HEK293 (cell line): ENCODE data around the gene LRRC8D.

Source experiments
- CTCF ChIA-PET: fragments of 350-600 bp; formaldehyde crosslinking; extraction: SDS; loops from one replicate; lab custom pipeline; 2021; ENCODE audit warnings: antibody characterized with exemption; lab: Yijun Ruan, JAX
- POLR2A ChIA-PET: fragments of 300-600 bp; formaldehyde crosslinking; extraction: SDS; loops from one replicate; lab custom pipeline; 2020; ENCODE audit warnings: antibody characterized with exemption, inconsistent platforms; lab: Yijun Ruan, JAX
- H3K27ac ChIP-seq: fragments of 200-500 bp; sonication (Bioruptor generic); 2 replicates; pipeline ENCODE4 v1.5.1; 2014; ENCODE audit warnings: low read depth, low read length, control low read depth, inconsistent platforms; ENCODE audit errors: extremely low read depth
- H3K36me3 ChIP-seq, 2 experiments: fragments of 200-500 bp in 1 of 2; sonication (Bioruptor generic) in 1 of 2; 1 replicate in 1 of 2; 2 replicates in 1 of 2; pipeline ENCODE4 v1.5.1; 2014 to 2017; ENCODE audit warnings: inconsistent platforms in 2 of 2, low read length in 2 of 2; ENCODE audit not compliant: control insufficient read depth in 2 of 2, insufficient read depth in 1 of 2
- H3K4me1 ChIP-seq: fragments of 200-500 bp; sonication (Bioruptor generic); 2 replicates; pipeline ENCODE4 v1.5.1; 2014; ENCODE audit warnings: mild to moderate bottlenecking, low read length, inconsistent platforms; ENCODE audit not compliant: control insufficient read depth, insufficient read depth
- H3K4me3 ChIP-seq: 2 replicates; pipeline ENCODE4 v1.5.1; 2011; ENCODE audit warnings: low read depth, mild to moderate bottlenecking, control low read depth, low read length, moderate library complexity
- H3K9me3 ChIP-seq: fragments of 200-500 bp; sonication (Bioruptor generic); 2 replicates; pipeline ENCODE4 v1.5.1; 2014; ENCODE audit warnings: low read depth, low read length, inconsistent platforms; ENCODE audit not compliant: control insufficient read depth, insufficient read depth
- KLF1 ChIP-seq: fragments of 450-650 bp; formaldehyde crosslinking; IDR thresholded peaks from 2 replicates; pipeline ENCODE4 v1.5.1; 2016; ENCODE audit warnings: missing biosample characterization, missing genetic modification characterization
- SCRT1 ChIP-seq: fragments of 450-650 bp; formaldehyde crosslinking; IDR thresholded peaks from 2 replicates; pipeline ENCODE4 v1.5.1; 2016; ENCODE audit warnings: missing biosample characterization, missing genetic modification characterization, borderline replicate concordance
- SP2 ChIP-seq: fragments of 450-650 bp; formaldehyde crosslinking; IDR thresholded peaks from 2 replicates; pipeline ENCODE4 v1.5.1; 2016; ENCODE audit warnings: missing biosample characterization, missing genetic modification characterization
- ZNF10 ChIP-seq: fragments of 450-650 bp; formaldehyde crosslinking; IDR thresholded peaks from 2 replicates; pipeline ENCODE4 v1.5.1; 2017; ENCODE audit warnings: missing biosample characterization, missing genetic modification characterization
- ZNF155 ChIP-seq: fragments of 450-650 bp; formaldehyde crosslinking; IDR thresholded peaks from 2 replicates; pipeline ENCODE4 v1.5.1; 2016; ENCODE audit warnings: missing biosample characterization, missing genetic modification characterization
- ZNF174 ChIP-seq: fragments of 450-650 bp; formaldehyde crosslinking; IDR thresholded peaks from 2 replicates; pipeline ENCODE4 v1.5.0; 2017; ENCODE audit warnings: missing biosample characterization, mild to moderate bottlenecking, missing genetic modification characterization
- ZNF600 ChIP-seq: fragments of 450-650 bp; formaldehyde crosslinking; IDR thresholded peaks from 2 replicates; pipeline ENCODE4 v1.5.1; 2016; ENCODE audit warnings: missing biosample characterization, missing genetic modification characterization
- ZNF677 ChIP-seq: fragments of 450-650 bp; IDR thresholded peaks from 2 replicates; pipeline ENCODE4 v1.5.0; 2018; ENCODE audit warnings: missing biosample characterization, mild to moderate bottlenecking, missing genetic modification characterization, moderate library complexity
- ZNF785 ChIP-seq: fragments of 450-650 bp; formaldehyde crosslinking; IDR thresholded peaks from 2 replicates; pipeline ENCODE4 v1.5.1; 2016; ENCODE audit warnings: missing biosample characterization, missing genetic modification characterization
- ZSCAN23 ChIP-seq: fragments of 450-650 bp; formaldehyde crosslinking; IDR thresholded peaks from 2 replicates; pipeline ENCODE4 v1.5.1; 2016; ENCODE audit warnings: missing biosample characterization, missing genetic modification characterization
- TF ChIP-seq, protein P1 (sequence below): fragments of 450-650 bp; formaldehyde crosslinking; IDR thresholded peaks from 2 replicates; pipeline ENCODE4 v1.5.1; 2016; ENCODE audit warnings: missing biosample characterization, missing genetic modification characterization
- TF ChIP-seq, protein P2 (sequence below): fragments of 450-650 bp; formaldehyde crosslinking; IDR thresholded peaks from 2 replicates; pipeline ENCODE4 v1.5.1; 2017; ENCODE audit warnings: missing biosample characterization, missing genetic modification characterization
- TF ChIP-seq, protein P3 (sequence below): fragments of 450-650 bp; formaldehyde crosslinking; IDR thresholded peaks from 2 replicates; pipeline ENCODE4 v1.5.0; 2017; ENCODE audit warnings: missing biosample characterization, missing genetic modification characterization, borderline replicate concordance
- TF ChIP-seq, protein P4 (sequence below): fragments of 450-650 bp; formaldehyde crosslinking; IDR thresholded peaks from 2 replicates; pipeline ENCODE4 v1.5.1; 2016; ENCODE audit warnings: missing biosample characterization, missing genetic modification characterization, borderline replicate concordance
- TF ChIP-seq, protein P5 (sequence below): fragments of 450-650 bp; formaldehyde crosslinking; IDR thresholded peaks from 2 replicates; pipeline ENCODE4 v1.5.1; 2016; ENCODE audit warnings: missing biosample characterization, missing genetic modification characterization
- TF ChIP-seq, protein P6 (sequence below): fragments of 450-650 bp; formaldehyde crosslinking; IDR thresholded peaks from 2 replicates; pipeline ENCODE4 v1.5.1; 2017; ENCODE audit warnings: missing biosample characterization, missing genetic modification characterization

Gene LRRC8D

DNA sequence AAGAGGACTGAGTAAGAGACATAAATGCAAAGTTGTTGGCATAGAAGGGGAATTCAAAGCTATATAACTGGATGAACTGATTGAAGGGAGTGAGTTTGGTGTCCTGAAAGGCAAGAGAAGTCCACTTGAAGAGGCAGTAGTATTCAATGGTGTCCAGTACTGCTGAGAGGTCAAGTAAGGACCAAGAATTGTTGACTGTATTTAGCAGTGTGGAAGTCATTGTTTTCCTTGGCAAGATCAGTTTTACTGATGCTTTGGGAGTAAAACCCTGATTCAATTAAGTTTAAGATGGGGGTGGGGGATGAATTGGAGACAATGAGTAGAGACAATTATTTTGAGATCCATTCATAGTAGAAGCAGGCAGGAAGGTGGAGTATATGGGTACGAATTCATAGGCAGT lies 5.8 kb upstream of the LRRC8D start (continued):
- TF ChIP-seq, protein P1, sequence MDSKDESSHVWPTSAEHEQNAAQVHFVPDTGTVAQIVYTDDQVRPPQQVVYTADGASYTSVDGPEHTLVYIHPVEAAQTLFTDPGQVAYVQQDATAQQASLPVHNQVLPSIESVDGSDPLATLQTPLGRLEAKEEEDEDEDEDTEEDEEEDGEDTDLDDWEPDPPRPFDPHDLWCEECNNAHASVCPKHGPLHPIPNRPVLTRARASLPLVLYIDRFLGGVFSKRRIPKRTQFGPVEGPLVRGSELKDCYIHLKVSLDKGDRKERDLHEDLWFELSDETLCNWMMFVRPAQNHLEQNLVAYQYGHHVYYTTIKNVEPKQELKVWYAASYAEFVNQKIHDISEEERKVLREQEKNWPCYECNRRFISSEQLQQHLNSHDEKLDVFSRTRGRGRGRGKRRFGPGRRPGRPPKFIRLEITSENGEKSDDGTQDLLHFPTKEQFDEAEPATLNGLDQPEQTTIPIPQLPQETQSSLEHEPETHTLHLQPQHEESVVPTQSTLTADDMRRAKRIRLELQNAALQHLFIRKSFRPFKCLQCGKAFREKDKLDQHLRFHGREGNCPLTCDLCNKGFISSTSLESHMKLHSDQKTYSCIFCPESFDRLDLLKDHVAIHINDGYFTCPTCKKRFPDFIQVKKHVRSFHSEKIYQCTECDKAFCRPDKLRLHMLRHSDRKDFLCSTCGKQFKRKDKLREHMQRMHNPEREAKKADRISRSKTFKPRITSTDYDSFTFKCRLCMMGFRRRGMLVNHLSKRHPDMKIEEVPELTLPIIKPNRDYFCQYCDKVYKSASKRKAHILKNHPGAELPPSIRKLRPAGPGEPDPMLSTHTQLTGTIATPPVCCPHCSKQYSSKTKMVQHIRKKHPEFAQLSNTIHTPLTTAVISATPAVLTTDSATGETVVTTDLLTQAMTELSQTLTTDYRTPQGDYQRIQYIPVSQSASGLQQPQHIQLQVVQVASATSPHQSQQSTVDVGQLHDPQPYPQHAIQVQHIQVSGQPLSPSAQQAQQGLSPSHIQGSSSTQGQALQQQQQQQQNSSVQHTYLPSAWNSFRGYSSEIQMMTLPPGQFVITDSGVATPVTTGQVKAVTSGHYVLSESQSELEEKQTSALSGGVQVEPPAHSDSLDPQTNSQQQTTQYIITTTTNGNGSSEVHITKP (tag by site-specific recombination): no peak
- TF ChIP-seq SCRT1 (tag by site-specific recombination): no peak
- no peak for TF ChIP-seq ZNF174
- TF ChIP-seq, all 188 proteins: peak for 0

DNA sequence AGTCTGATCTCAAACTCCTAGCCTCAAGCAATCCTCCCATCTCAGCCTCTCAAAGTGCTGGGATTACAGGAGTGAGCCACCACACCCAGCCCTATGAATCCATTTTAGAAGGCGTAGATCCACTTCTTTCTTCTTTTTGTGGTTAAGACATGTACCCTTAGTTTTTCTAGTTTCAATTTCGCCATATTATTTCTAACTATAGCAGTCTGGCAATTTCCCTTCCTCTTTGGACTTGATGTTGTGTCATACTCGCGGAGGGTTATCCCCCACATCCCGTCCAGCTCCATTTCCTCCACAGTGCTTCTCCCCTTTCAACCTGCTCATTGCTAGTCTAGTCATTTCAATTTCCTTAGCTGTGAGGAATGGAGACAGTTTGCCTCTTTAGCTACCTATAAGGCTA lies 5.2 kb upstream of the LRRC8D start:
- H3K36me3 ChIP-seq: no peaks in the 10 kb centered on the region
- no peak overlapping the region for H3K4me3 ChIP-seq
- H3K4me1 ChIP-seq: no peaks in the 10 kb centered on the region
- CTCF ChIA-PET: interaction anchor here (0.6 to 0.7 kb wide), 2 partner anchors 44 to 200 kb away, joined by 3 to 4 read pairs; no protein-coding TSS in a partner anchor
- TF ChIP-seq, protein P2, sequence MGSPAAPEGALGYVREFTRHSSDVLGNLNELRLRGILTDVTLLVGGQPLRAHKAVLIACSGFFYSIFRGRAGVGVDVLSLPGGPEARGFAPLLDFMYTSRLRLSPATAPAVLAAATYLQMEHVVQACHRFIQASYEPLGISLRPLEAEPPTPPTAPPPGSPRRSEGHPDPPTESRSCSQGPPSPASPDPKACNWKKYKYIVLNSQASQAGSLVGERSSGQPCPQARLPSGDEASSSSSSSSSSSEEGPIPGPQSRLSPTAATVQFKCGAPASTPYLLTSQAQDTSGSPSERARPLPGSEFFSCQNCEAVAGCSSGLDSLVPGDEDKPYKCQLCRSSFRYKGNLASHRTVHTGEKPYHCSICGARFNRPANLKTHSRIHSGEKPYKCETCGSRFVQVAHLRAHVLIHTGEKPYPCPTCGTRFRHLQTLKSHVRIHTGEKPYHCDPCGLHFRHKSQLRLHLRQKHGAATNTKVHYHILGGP: no peak
- TF ChIP-seq, protein P3, sequence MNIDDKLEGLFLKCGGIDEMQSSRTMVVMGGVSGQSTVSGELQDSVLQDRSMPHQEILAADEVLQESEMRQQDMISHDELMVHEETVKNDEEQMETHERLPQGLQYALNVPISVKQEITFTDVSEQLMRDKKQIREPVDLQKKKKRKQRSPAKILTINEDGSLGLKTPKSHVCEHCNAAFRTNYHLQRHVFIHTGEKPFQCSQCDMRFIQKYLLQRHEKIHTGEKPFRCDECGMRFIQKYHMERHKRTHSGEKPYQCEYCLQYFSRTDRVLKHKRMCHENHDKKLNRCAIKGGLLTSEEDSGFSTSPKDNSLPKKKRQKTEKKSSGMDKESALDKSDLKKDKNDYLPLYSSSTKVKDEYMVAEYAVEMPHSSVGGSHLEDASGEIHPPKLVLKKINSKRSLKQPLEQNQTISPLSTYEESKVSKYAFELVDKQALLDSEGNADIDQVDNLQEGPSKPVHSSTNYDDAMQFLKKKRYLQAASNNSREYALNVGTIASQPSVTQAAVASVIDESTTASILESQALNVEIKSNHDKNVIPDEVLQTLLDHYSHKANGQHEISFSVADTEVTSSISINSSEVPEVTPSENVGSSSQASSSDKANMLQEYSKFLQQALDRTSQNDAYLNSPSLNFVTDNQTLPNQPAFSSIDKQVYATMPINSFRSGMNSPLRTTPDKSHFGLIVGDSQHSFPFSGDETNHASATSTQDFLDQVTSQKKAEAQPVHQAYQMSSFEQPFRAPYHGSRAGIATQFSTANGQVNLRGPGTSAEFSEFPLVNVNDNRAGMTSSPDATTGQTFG: no peak
- TF ChIP-seq, protein P4, sequence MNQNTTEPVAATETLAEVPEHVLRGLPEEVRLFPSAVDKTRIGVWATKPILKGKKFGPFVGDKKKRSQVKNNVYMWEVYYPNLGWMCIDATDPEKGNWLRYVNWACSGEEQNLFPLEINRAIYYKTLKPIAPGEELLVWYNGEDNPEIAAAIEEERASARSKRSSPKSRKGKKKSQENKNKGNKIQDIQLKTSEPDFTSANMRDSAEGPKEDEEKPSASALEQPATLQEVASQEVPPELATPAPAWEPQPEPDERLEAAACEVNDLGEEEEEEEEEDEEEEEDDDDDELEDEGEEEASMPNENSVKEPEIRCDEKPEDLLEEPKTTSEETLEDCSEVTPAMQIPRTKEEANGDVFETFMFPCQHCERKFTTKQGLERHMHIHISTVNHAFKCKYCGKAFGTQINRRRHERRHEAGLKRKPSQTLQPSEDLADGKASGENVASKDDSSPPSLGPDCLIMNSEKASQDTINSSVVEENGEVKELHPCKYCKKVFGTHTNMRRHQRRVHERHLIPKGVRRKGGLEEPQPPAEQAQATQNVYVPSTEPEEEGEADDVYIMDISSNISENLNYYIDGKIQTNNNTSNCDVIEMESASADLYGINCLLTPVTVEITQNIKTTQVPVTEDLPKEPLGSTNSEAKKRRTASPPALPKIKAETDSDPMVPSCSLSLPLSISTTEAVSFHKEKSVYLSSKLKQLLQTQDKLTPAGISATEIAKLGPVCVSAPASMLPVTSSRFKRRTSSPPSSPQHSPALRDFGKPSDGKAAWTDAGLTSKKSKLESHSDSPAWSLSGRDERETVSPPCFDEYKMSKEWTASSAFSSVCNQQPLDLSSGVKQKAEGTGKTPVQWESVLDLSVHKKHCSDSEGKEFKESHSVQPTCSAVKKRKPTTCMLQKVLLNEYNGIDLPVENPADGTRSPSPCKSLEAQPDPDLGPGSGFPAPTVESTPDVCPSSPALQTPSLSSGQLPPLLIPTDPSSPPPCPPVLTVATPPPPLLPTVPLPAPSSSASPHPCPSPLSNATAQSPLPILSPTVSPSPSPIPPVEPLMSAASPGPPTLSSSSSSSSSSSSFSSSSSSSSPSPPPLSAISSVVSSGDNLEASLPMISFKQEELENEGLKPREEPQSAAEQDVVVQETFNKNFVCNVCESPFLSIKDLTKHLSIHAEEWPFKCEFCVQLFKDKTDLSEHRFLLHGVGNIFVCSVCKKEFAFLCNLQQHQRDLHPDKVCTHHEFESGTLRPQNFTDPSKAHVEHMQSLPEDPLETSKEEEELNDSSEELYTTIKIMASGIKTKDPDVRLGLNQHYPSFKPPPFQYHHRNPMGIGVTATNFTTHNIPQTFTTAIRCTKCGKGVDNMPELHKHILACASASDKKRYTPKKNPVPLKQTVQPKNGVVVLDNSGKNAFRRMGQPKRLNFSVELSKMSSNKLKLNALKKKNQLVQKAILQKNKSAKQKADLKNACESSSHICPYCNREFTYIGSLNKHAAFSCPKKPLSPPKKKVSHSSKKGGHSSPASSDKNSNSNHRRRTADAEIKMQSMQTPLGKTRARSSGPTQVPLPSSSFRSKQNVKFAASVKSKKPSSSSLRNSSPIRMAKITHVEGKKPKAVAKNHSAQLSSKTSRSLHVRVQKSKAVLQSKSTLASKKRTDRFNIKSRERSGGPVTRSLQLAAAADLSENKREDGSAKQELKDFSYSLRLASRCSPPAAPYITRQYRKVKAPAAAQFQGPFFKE: no peak
- TF ChIP-seq ZNF677: no peak
- TF ChIP-seq ZNF10 (tag by site-specific recombination): no peak
- TF ChIP-seq ZNF600 (tag by site-specific recombination): no peak
- TF ChIP-seq, protein P5, sequence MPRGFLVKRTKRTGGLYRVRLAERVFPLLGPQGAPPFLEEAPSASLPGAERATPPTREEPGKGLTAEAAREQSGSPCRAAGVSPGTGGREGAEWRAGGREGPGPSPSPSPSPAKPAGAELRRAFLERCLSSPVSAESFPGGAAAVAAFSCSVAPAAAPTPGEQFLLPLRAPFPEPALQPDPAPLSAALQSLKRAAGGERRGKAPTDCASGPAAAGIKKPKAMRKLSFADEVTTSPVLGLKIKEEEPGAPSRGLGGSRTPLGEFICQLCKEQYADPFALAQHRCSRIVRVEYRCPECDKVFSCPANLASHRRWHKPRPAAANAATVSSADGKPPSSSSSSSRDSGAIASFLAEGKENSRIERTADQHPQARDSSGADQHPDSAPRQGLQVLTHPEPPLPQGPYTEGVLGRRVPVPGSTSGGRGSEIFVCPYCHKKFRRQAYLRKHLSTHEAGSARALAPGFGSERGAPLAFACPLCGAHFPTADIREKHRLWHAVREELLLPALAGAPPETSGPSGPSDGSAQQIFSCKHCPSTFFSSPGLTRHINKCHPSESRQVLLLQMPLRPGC: no peak
- TF ChIP-seq SP2 (tag by site-specific recombination): no peak
- no peak for TF ChIP-seq ZNF785 (tag by site-specific recombination)
- no peak for TF ChIP-seq ZNF155 (tag by site-specific recombination)
- TF ChIP-seq KLF1 (tag by site-specific recombination): no peak
- no peak for TF ChIP-seq ZSCAN23 (tag by site-specific recombination)
- TF ChIP-seq, protein P6, sequence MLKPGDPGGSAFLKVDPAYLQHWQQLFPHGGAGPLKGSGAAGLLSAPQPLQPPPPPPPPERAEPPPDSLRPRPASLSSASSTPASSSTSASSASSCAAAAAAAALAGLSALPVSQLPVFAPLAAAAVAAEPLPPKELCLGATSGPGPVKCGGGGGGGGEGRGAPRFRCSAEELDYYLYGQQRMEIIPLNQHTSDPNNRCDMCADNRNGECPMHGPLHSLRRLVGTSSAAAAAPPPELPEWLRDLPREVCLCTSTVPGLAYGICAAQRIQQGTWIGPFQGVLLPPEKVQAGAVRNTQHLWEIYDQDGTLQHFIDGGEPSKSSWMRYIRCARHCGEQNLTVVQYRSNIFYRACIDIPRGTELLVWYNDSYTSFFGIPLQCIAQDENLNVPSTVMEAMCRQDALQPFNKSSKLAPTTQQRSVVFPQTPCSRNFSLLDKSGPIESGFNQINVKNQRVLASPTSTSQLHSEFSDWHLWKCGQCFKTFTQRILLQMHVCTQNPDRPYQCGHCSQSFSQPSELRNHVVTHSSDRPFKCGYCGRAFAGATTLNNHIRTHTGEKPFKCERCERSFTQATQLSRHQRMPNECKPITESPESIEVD: no peak
- POLR2A ChIA-PET: interaction anchor here (1.5 kb wide), 1 partner anchor 28 kb away, joined by 4 read pairs; no protein-coding TSS in a partner anchor
- no peak overlapping the region for H3K27ac ChIP-seq
- H3K9me3 ChIP-seq: no peaks in the 10 kb centered on the region
